HG02678 (cell line): ENCODE results near the gene CDC34.

Experiments used
- ATAC-seq: cut with Tn5 transposase; IDR thresholded peaks from one replicate; pipeline ENCODE4 v1.9.1; 2021; ENCODE audit warnings: mild to moderate bottlenecking, moderate library complexity; ENCODE audit not compliant: unreplicated experiment

Gene CDC34

GRCh38 chr19:531753-532560 lies at the start of gene CDC34:
TSS of gene CDC34 (plus strand) at chr19:531760. CDS start at chr19:531932, 172 bp downstream.
- peak; percentile 2 for ATAC-seq

- ATAC-seq = no peak
Measured at GRCh38 chr19:482186-483041, 49.1 kb upstream of the CDC34 start.

- ATAC-seq = no peak
Measured at GRCh38 chr19:483332-484072, 48.1 kb upstream of the CDC34 start.

- no peak for ATAC-seq
Measured at GRCh38 chr19:484494-484893, 47.1 kb upstream of the CDC34 start.

- ATAC-seq = no peak
Measured at GRCh38 chr19:485077-485476, 46.5 kb upstream of the CDC34 start.

- no peak for ATAC-seq
Measured at GRCh38 chr19:485583-486236, 45.9 kb upstream of the CDC34 start.

GRCh38 chr19:488505-489417 lies 42.8 kb upstream of the CDC34 start:
- ATAC-seq = peak; percentile 90

- no peak for ATAC-seq
Measured at GRCh38 chr19:489418-490196, 42.0 kb upstream of the CDC34 start.

GRCh38 chr19:491146-491741 lies 40.3 kb upstream of the CDC34 start:
- no peak for ATAC-seq

GRCh38 chr19:492091-492531 lies 39.4 kb upstream of the CDC34 start:
- ATAC-seq = no peak

- no peak for ATAC-seq
Measured at GRCh38 chr19:493391-494170, 38.0 kb upstream of the CDC34 start.

- no peak for ATAC-seq
Measured at GRCh38 chr19:494171-495080, 37.1 kb upstream of the CDC34 start.

GRCh38 chr19:495081-495401 lies 36.5 kb upstream of the CDC34 start:
- ATAC-seq = no peak

GRCh38 chr19:495402-496111 lies 36.0 kb upstream of the CDC34 start:
- ATAC-seq = no peak

GRCh38 chr19:496112-496665 lies 35.4 kb upstream of the CDC34 start, which contains the start of gene MADCAM1:
TSS of gene MADCAM1 (plus strand) at chr19:496486. CDS start at chr19:496500, 14 bp downstream.
- no peak for ATAC-seq

GRCh38 chr19:496986-497385 lies 34.6 kb upstream of the CDC34 start:
- ATAC-seq = no peak
